HG03457 (cell line): ENCODE results near the gene ARID1A.
A peak's percentile ranks its signal among the peaks of the same experiment; 100 is the strongest.

Experiments
- ATAC-seq: cut with Tn5 transposase; IDR thresholded peaks from one replicate; pipeline ENCODE4 v1.9.1; 2021; ENCODE audit warnings: moderate number of reproducible peaks; ENCODE audit not compliant: unreplicated experiment

Gene ARID1A

DNA sequence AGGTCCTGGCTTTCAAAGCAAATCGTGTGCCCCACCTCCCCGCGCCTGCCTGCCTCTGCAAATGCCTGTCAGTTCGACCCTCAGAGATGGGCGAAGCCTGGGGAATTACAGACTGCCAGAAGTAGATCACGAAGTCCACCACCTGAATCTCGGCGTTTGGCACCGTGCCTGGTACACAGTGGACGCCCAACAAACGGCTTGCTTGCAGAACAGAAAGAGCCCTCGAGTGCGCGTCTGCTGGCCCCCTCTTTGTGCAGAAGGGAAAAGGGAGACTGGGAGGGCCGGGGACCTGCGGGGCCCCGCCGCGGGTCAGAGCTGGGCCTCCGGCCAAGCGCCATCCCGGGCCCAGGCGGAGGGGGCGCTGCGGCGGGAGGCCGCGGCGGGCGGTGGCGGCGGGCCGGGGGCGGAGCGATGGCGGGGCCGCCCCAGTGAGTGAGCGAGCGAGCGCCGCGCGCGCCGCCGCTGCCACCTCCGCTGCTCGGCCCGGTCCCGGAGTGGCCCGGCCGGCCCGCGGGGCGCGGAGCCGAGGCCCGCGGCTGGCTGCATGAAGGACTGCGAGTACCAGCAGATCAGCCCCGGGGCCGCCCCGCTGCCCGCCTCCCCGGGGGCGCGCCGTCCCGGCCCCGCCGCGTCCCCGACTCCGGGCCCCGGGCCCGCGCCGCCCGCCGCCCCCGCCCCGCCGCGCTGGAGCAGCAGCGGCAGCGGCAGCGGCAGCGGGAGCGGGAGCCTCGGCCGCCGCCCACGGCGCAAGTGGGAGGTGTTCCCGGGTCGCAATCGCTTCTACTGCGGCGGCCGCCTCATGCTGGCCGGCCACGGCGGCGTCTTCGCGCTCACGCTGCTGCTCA is 130.7 kb downstream of the ARID1A start, which contains the start of gene ZDHHC18:
Gene ZDHHC18, plus strand, starts transcription at position 428 of the 845 bp plus-strand sequence. Its CDS starts 117 bp downstream, at position 545.
- ATAC-seq = peak; percentile 52

- ATAC-seq = no peak
These were observed 131.3 kb downstream of the ARID1A start for GRCh38 chr1:26827106-26827604.

GRCh38 chr1:26827663-26828062 is 131.8 kb downstream of the ARID1A start:
- ATAC-seq = no peak

DNA sequence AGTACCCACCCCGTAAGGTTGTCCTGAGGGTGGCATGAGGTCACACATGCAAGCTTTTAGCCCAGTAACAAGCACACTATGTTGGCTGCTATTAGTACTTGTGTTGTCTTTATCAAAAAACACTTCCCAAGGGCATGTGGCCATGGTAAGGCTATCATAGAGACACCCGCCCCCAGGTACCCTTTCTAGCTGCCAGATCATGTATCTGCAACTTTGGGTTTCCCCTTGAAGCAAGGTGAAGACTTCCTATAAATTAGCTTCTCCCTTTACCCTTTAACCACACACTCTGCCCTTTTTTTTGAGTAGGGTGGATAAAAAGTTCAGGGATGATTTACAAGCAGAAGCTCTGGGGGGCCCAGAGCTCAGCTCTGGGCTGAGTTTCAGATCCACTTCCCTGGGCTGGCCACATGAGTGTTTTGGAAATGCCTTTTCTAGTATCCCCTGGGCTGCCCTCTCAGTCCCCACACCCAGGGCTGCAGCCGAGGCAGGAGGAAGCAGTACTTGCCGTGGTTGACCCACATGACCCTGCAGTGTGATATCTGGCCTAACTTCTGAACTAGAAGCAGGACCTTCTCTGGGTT is 132.7 kb downstream of the ARID1A start:
- ATAC-seq = no peak

GRCh38 chr1:26829184-26829911 is 133.5 kb downstream of the ARID1A start:
- ATAC-seq = no peak

- no peak for ATAC-seq
These were observed 135.2 kb downstream of the ARID1A start for GRCh38 chr1:26831059-26831458.
